Measurements from ENCODE around the gene OXSM. TPM values are rescaled to one million over a fixed set of nuclear protein-coding genes. Genes with fewer than 3 reads are reported as not detected.

Gene OXSM
- total RNA-seq, 2 experiments from 2014 or later = 10.0 to 11.4 TPM

GRCh38 chr3:25812644-25813043, 22.8 kb downstream of the OXSM start:
- Mint-ChIP-seq H3K4me3 (no peak overlapping the region), H3K36me3 (ENCODE audit: low read depth) (no peaks in the 10 kb centered on the region), H3K9me3 (no peaks in the 10 kb centered on the region), H3K4me1 (ENCODE audit: low read depth) (peaks cover 4% of the 10 kb centered on the region), H3K27me3 (ENCODE audit: low read depth) (no peaks in the 10 kb centered on the region), H3K27ac (no peak overlapping the region)
- CTCF ChIA-PET = interaction anchor here (0.6 kb wide), 1 partner anchor 11 kb away, joined by 3 read pairs; no protein-coding TSS in a partner anchor
- intact Hi-C loops (cut with micrococcal nuclease) = no loop called here
- no peak for DNase-seq

- H3K4me1 Mint-ChIP-seq (ENCODE audit: low read depth) = peaks cover 4% of the 10 kb centered on the region
Measured at GRCh38 chr3:25817107-25817506, 27.2 kb downstream of the OXSM start.

GRCh38 chr3:25817638-25818037, 27.7 kb downstream of the OXSM start:
- no peak overlapping the region for H3K27ac Mint-ChIP-seq
- no peak for DNase-seq
- CTCF ChIA-PET = interaction anchor here (1.1 kb wide), 1 partner anchor 59 kb away, joined by 3 read pairs; no protein-coding TSS in a partner anchor
- no peak overlapping the region for H3K4me3 Mint-ChIP-seq
- H3K4me1 Mint-ChIP-seq (ENCODE audit: low read depth) = peaks cover 4% of the 10 kb centered on the region
- no peaks in the 10 kb centered on the region for H3K36me3 Mint-ChIP-seq (ENCODE audit: low read depth)
- H3K27me3 Mint-ChIP-seq (ENCODE audit: low read depth) = no peaks in the 10 kb centered on the region
- no peaks in the 10 kb centered on the region for H3K9me3 Mint-ChIP-seq
- intact Hi-C loops (cut with micrococcal nuclease) = loop anchor here (2.0 kb wide), 1 partner anchor 27 kb away; the partner anchor contains the start of gene OXSM

More at GRCh38 chr3:25817107-25817506, 27.2 kb downstream of the OXSM start:
- Mint-ChIP-seq H3K27ac (no peak overlapping the region), H3K9me3 (no peaks in the 10 kb centered on the region), H3K27me3 (ENCODE audit: low read depth) (no peaks in the 10 kb centered on the region), H3K4me3 (no peak overlapping the region), H3K36me3 (ENCODE audit: low read depth) (no peaks in the 10 kb centered on the region)
- intact Hi-C loops (cut with micrococcal nuclease) = loop anchor here (2.0 kb wide), 1 partner anchor 26 kb away; the partner anchor contains the start of gene OXSM
- CTCF ChIA-PET = interaction anchor here (1.1 kb wide), 1 partner anchor 59 kb away, joined by 3 read pairs; no protein-coding TSS in a partner anchor
- DNase-seq = no peak

GRCh38 chr3:25818335-25818734, 28.4 kb downstream of the OXSM start:
- H3K4me1 Mint-ChIP-seq (ENCODE audit: low read depth) = peaks cover 4% of the 10 kb centered on the region
- intact Hi-C loops (cut with micrococcal nuclease) = no loop called here
- H3K27ac Mint-ChIP-seq = no peak overlapping the region
- H3K4me3 Mint-ChIP-seq = no peak overlapping the region
- no peaks in the 10 kb centered on the region for H3K27me3 Mint-ChIP-seq (ENCODE audit: low read depth)
- CTCF ChIA-PET = interaction anchor here (0.6 kb wide), 1 partner anchor 61 kb away, joined by 3 read pairs; no protein-coding TSS in a partner anchor
- H3K36me3 Mint-ChIP-seq (ENCODE audit: low read depth) = no peaks in the 10 kb centered on the region
- DNase-seq = no peak
- H3K9me3 Mint-ChIP-seq = no peaks in the 10 kb centered on the region

- intact Hi-C loops (cut with micrococcal nuclease) = no loop called here
Measured at GRCh38 chr3:25820366-25820765, 30.5 kb downstream of the OXSM start.

GRCh38 chr3:25820816-25821486, 31.1 kb downstream of the OXSM start:
- intact Hi-C loops (cut with micrococcal nuclease) = no loop called here
- Mint-ChIP-seq H3K27ac (no peak overlapping the region), H3K27me3 (ENCODE audit: low read depth) (no peaks in the 10 kb centered on the region), H3K9me3 (no peaks in the 10 kb centered on the region), H3K4me1 (ENCODE audit: low read depth) (peaks cover 6% of the 10 kb centered on the region), H3K36me3 (ENCODE audit: low read depth) (no peaks in the 10 kb centered on the region), H3K4me3 (no peak overlapping the region)
- CTCF ChIA-PET = interaction anchor here (0.9 to 1.4 kb wide), 2 partner anchors 15 to 36 kb away, joined by 3 to 4 read pairs; no protein-coding TSS in a partner anchor
- DNase-seq = no peak

More at GRCh38 chr3:25820366-25820765, 30.5 kb downstream of the OXSM start:
- DNase-seq = no peak
- Mint-ChIP-seq H3K4me3 (no peak overlapping the region), H3K9me3 (no peaks in the 10 kb centered on the region), H3K27ac (no peak overlapping the region), H3K36me3 (ENCODE audit: low read depth) (no peaks in the 10 kb centered on the region), H3K4me1 (ENCODE audit: low read depth) (peaks cover 4% of the 10 kb centered on the region), H3K27me3 (ENCODE audit: low read depth) (no peaks in the 10 kb centered on the region)
- CTCF ChIA-PET = interaction anchor here (0.7 to 1.4 kb wide), 4 partner anchors 16 to 93 kb away, joined by 3 to 4 read pairs (median 3); no protein-coding TSS in a partner anchor

- no peak overlapping the region for H3K27ac Mint-ChIP-seq
- CTCF ChIA-PET = no interaction called here
Measured at GRCh38 chr3:25821746-25822573, 32.1 kb downstream of the OXSM start.

GRCh38 chr3:25823314-25823713, 33.4 kb downstream of the OXSM start:
- Mint-ChIP-seq H3K4me1 (ENCODE audit: low read depth) (peaks cover 9% of the 10 kb centered on the region), H3K36me3 (ENCODE audit: low read depth) (no peaks in the 10 kb centered on the region), H3K4me3 (no peak overlapping the region), H3K9me3 (no peaks in the 10 kb centered on the region), H3K27me3 (ENCODE audit: low read depth) (no peaks in the 10 kb centered on the region), H3K27ac (no peak overlapping the region)
- DNase-seq = no peak
- CTCF ChIA-PET = interaction anchor here (0.6 to 1.4 kb wide), 2 partner anchors 11 to 175 kb away, joined by 3 read pairs; no protein-coding TSS in a partner anchor
- intact Hi-C loops (cut with micrococcal nuclease) = no loop called here

More at GRCh38 chr3:25821746-25822573, 32.1 kb downstream of the OXSM start:
- H3K9me3 Mint-ChIP-seq = no peaks in the 10 kb centered on the region
- intact Hi-C loops (cut with micrococcal nuclease) = no loop called here
- no peaks in the 10 kb centered on the region for H3K36me3 Mint-ChIP-seq (ENCODE audit: low read depth)
- no peak overlapping the region for H3K4me3 Mint-ChIP-seq
- DNase-seq = no peak
- no peaks in the 10 kb centered on the region for H3K27me3 Mint-ChIP-seq (ENCODE audit: low read depth)
- peaks cover 12% of the 10 kb centered on the region for H3K4me1 Mint-ChIP-seq (ENCODE audit: low read depth)

GRCh38 chr3:25826510-25826909, 36.6 kb downstream of the OXSM start:
- H3K4me3 Mint-ChIP-seq = no peak overlapping the region
- no peaks in the 10 kb centered on the region for H3K36me3 Mint-ChIP-seq (ENCODE audit: low read depth)
- peaks cover 9% of the 10 kb centered on the region for H3K4me1 Mint-ChIP-seq (ENCODE audit: low read depth)
- CTCF ChIA-PET = interaction anchor here (0.6 to 1.1 kb wide), 3 partner anchors 9 to 203 kb away, joined by 3 to 4 read pairs (median 3); no protein-coding TSS in a partner anchor
- H3K27me3 Mint-ChIP-seq (ENCODE audit: low read depth) = peaks cover 2% of the 10 kb centered on the region
- DNase-seq = no peak
- H3K27ac Mint-ChIP-seq = no peak overlapping the region
- H3K9me3 Mint-ChIP-seq = no peaks in the 10 kb centered on the region
- intact Hi-C loops (cut with micrococcal nuclease) = no loop called here

- H3K4me3 Mint-ChIP-seq = no peak overlapping the region
- CTCF ChIA-PET = interaction anchor here (0.5 to 2.8 kb wide), 3 partner anchors 36 to 182 kb away, joined by 3 to 16 read pairs (median 3); no protein-coding TSS in a partner anchor
- H3K4me1 Mint-ChIP-seq (ENCODE audit: low read depth) = peaks cover 9% of the 10 kb centered on the region
- no peaks in the 10 kb centered on the region for H3K9me3 Mint-ChIP-seq
- no peaks in the 10 kb centered on the region for H3K36me3 Mint-ChIP-seq (ENCODE audit: low read depth)
- peaks cover 4% of the 10 kb centered on the region for H3K27me3 Mint-ChIP-seq (ENCODE audit: low read depth)
- no peak for DNase-seq
- intact Hi-C loops (cut with micrococcal nuclease) = loop anchor here (1.0 kb wide), 1 partner anchor 182 kb away; no protein-coding TSS in a partner anchor
- no peak overlapping the region for H3K27ac Mint-ChIP-seq
Measured at GRCh38 chr3:25830373-25831280, 40.7 kb downstream of the OXSM start.

- no peak overlapping the region for H3K27ac Mint-ChIP-seq
- no peaks in the 10 kb centered on the region for H3K9me3 Mint-ChIP-seq
- no peaks in the 10 kb centered on the region for H3K36me3 Mint-ChIP-seq (ENCODE audit: low read depth)
- intact Hi-C loops (cut with micrococcal nuclease) = loop anchor here (1.0 kb wide), 1 partner anchor 183 kb away; no protein-coding TSS in a partner anchor
- H3K4me3 Mint-ChIP-seq = no peak overlapping the region
- peaks cover 2% of the 10 kb centered on the region for H3K4me1 Mint-ChIP-seq (ENCODE audit: low read depth)
- CTCF ChIA-PET = interaction anchor here (0.5 to 2.8 kb wide), 2 partner anchors 37 to 183 kb away, joined by 3 to 16 read pairs; no protein-coding TSS in a partner anchor
- peaks cover 4% of the 10 kb centered on the region for H3K27me3 Mint-ChIP-seq (ENCODE audit: low read depth)
- no peak for DNase-seq
Measured at GRCh38 chr3:25831578-25831977, 41.7 kb downstream of the OXSM start.

All from activated naive CD4-positive, alpha-beta T cell treated with anti-CD3 and anti-CD28 coated beads for 36 hours (primary cell).